ENCODE data around the gene KLF7.

The KLF7 gene

GRCh38 chr2:207156451-207157161 lies 9.1 kb downstream of the KLF7 start:
- Histone ChIP-seq H3K36me3 (replicated peaks) (peaks cover 8% of the 10 kb centered on the region), H3K27me3 (replicated peaks) (no peaks in the 10 kb centered on the region), H3K27ac (no peak overlapping the region), H3K4me3 (ENCODE audit: low read depth, low read length) (no peak overlapping the region)
- TF ChIP-seq, protein P1, sequence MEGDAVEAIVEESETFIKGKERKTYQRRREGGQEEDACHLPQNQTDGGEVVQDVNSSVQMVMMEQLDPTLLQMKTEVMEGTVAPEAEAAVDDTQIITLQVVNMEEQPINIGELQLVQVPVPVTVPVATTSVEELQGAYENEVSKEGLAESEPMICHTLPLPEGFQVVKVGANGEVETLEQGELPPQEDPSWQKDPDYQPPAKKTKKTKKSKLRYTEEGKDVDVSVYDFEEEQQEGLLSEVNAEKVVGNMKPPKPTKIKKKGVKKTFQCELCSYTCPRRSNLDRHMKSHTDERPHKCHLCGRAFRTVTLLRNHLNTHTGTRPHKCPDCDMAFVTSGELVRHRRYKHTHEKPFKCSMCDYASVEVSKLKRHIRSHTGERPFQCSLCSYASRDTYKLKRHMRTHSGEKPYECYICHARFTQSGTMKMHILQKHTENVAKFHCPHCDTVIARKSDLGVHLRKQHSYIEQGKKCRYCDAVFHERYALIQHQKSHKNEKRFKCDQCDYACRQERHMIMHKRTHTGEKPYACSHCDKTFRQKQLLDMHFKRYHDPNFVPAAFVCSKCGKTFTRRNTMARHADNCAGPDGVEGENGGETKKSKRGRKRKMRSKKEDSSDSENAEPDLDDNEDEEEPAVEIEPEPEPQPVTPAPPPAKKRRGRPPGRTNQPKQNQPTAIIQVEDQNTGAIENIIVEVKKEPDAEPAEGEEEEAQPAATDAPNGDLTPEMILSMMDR (IDR thresholded peaks at IDR 0.05; ENCODE audit: low read depth, low read length, missing control alignments), result no peak
- in situ Hi-C loops (cut with HindIII; ENCODE audit: low pct_ligation_motif_present, low sequenced_read_pairs), result no loop called here
- no peak for DNase-seq

GRCh38 chr2:207155516-207156444 lies 10.0 kb downstream of the KLF7 start:
- Histone ChIP-seq H3K36me3 (replicated peaks) (peaks cover 5% of the 10 kb centered on the region), H3K4me3 (ENCODE audit: low read depth, low read length) (no peak overlapping the region), H3K27me3 (replicated peaks) (no peaks in the 10 kb centered on the region), H3K27ac (no peak overlapping the region)
- TF ChIP-seq, protein P1 (IDR thresholded peaks at IDR 0.05; ENCODE audit: low read depth, low read length, missing control alignments), result no peak
- in situ Hi-C loops (cut with HindIII; ENCODE audit: low pct_ligation_motif_present, low sequenced_read_pairs), result no loop called here
- DNase-seq, result no peak

GRCh38 chr2:207154556-207155510 lies 10.9 kb downstream of the KLF7 start:
- H3K27ac ChIP-seq, result no peak overlapping the region
- in situ Hi-C loops (cut with HindIII; ENCODE audit: low pct_ligation_motif_present, low sequenced_read_pairs), result no loop called here
- TF ChIP-seq, protein P1 (IDR thresholded peaks at IDR 0.05; ENCODE audit: low read depth, low read length, missing control alignments), result no peak

GRCh38 chr2:207153266-207153975 lies 12.3 kb downstream of the KLF7 start:
- no peaks in the 10 kb centered on the region for H3K27me3 ChIP-seq (replicated peaks)
- in situ Hi-C loops (cut with HindIII; ENCODE audit: low pct_ligation_motif_present, low sequenced_read_pairs), result no loop called here
- TF ChIP-seq, protein P1 (IDR thresholded peaks at IDR 0.05; ENCODE audit: low read depth, low read length, missing control alignments), result no peak
- DNase-seq, result no peak
- no peak overlapping the region for H3K27ac ChIP-seq
- no peak overlapping the region for H3K4me3 ChIP-seq (ENCODE audit: low read depth, low read length)
- H3K36me3 ChIP-seq (replicated peaks), result peaks cover 10% of the 10 kb centered on the region

More at GRCh38 chr2:207154556-207155510, 10.9 kb downstream of the KLF7 start:
- Histone ChIP-seq H3K4me3 (ENCODE audit: low read depth, low read length) (no peak overlapping the region), H3K27me3 (replicated peaks) (no peaks in the 10 kb centered on the region), H3K36me3 (replicated peaks) (peaks cover 5% of the 10 kb centered on the region)
- DNase-seq, result no peak

DNA sequence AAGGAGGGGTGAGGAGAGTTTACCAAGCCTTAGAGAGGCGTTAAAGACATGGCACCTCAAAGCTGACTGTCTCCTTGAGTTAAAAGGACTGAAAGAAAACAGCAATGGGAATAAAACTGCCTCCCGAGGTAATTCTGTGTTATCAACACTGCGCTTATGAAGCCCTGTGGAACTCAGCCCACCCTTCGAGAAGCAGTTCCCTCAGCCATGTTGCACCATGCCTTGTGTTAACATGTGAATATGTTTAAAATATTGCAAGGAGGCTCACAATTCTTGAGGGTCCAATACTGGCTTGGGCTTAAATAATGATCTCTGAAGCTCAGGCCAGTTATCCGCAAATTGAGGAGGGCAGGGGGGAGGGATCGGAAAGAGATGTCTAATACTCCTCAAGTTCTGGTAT lies 14.7 kb downstream of the KLF7 start:
- TF ChIP-seq, protein P1 (IDR thresholded peaks at IDR 0.05; ENCODE audit: low read depth, low read length, missing control alignments), result no peak
- Histone ChIP-seq H3K4me3 (ENCODE audit: low read depth, low read length) (no peak overlapping the region), H3K27ac (no peak overlapping the region), H3K36me3 (replicated peaks) (peaks cover 14% of the 10 kb centered on the region), H3K27me3 (replicated peaks) (no peaks in the 10 kb centered on the region)
- DNase-seq, result no peak
- in situ Hi-C loops (cut with HindIII; ENCODE audit: low pct_ligation_motif_present, low sequenced_read_pairs), result no loop called here

All from brain microvascular endothelial cell (primary cell).